Stimulated activated CD8-positive, alpha-beta memory T cell treated with anti-CD3 and anti-CD28 coated beads, Interleukin-15, amount 100 ng/mL, for 4 hours (primary cell): ENCODE measurements around the gene SLC16A11.
A peak's percentile ranks its signal among the peaks of the same experiment; 100 is the strongest.
"Not testable (repeated sequence)": the region's sequence is repeated elsewhere in the genome, so short reads cannot be mapped to it uniquely, and the experiment has no call there.

ENCODE experiments used
- DNase-seq, 2 donors: peaks; one replicate each; pipeline ENCODE4 v3.0.0-alpha.2; 2020; ENCODE audit warnings: low read depth in 2 of 2

SLC16A11 gene

GRCh38 chr17:7058831-7059447 lies 15.0 kb upstream of the SLC16A11 start:
- DNase-seq, result no peak

- DNase-seq, result no peak
Measured at GRCh38 chr17:7056386-7056785, 12.5 kb upstream of the SLC16A11 start.

- not testable (repeated sequence) for DNase-seq
Measured at GRCh38 chr17:7050583-7050982, 6.7 kb upstream of the SLC16A11 start.

- no peak for DNase-seq
Measured at GRCh38 chr17:7048968-7049367, 5.1 kb upstream of the SLC16A11 start.

GRCh38 chr17:7047566-7047965 lies 3.7 kb upstream of the SLC16A11 start:
- no peak for DNase-seq

- DNase-seq, result peak in 1 of 2 donors; percentile 64
Measured at GRCh38 chr17:7046725-7047397, 3.0 kb upstream of the SLC16A11 start.

GRCh38 chr17:7046127-7046724 lies 2.3 kb upstream of the SLC16A11 start:
- no peak for DNase-seq

GRCh38 chr17:7045492-7046126 lies 1.7 kb upstream of the SLC16A11 start:
- DNase-seq, result no peak

GRCh38 chr17:7043182-7043496 lies 753 bp downstream of the SLC16A11 start:
- no peak for DNase-seq

GRCh38 chr17:7042501-7043181 lies 1.3 kb downstream of the SLC16A11 start:
- DNase-seq, result no peak

- no peak for DNase-seq
Measured at GRCh38 chr17:7041607-7042500, 2.0 kb downstream of the SLC16A11 start.

- no peak for DNase-seq
Measured at GRCh38 chr17:7039832-7040231, 4.1 kb downstream of the SLC16A11 start.

- DNase-seq, result no peak
Measured at GRCh38 chr17:7038025-7038862, 5.6 kb downstream of the SLC16A11 start.

- peak; percentile 95 to 97 for DNase-seq
Measured at GRCh38 chr17:7035591-7036368, 8.1 kb downstream of the SLC16A11 start, which contains the start of gene SLC16A13. SLC16A13 (plus strand) TSS chr17:7036015; CDS start chr17:7036383, 368 bp downstream.

GRCh38 chr17:7034955-7035590 lies 8.8 kb downstream of the SLC16A11 start:
- no peak for DNase-seq

- peak in 1 of 2 donors; percentile 42 for DNase-seq
Measured at GRCh38 chr17:7029659-7030058, 14.2 kb downstream of the SLC16A11 start.

GRCh38 chr17:7029096-7029495 lies 14.8 kb downstream of the SLC16A11 start:
- DNase-seq, result no peak

GRCh38 chr17:7027335-7027734 lies 16.6 kb downstream of the SLC16A11 start:
- no peak for DNase-seq
